ENCODE measurements around the gene EXOC3L1. TPM values are rescaled to one million over a fixed set of nuclear protein-coding genes. Genes with fewer than 3 reads are reported as not detected.

The EXOC3L1 gene
- total RNA-seq, 1 donor from 2014 or later, result 1.7 TPM

- DNase-seq, result no peak
These were observed 25.8 kb upstream of the EXOC3L1 start for GRCh38 chr16:67215706-67216105.

GRCh38 chr16:67213197-67214019 lies 23.5 kb upstream of the EXOC3L1 start:
- DNase-seq, result no peak

GRCh38 chr16:67212766-67213165 lies 22.8 kb upstream of the EXOC3L1 start:
- no peak for DNase-seq

GRCh38 chr16:67211674-67212073 lies 21.7 kb upstream of the EXOC3L1 start:
- no peak for DNase-seq

DNA sequence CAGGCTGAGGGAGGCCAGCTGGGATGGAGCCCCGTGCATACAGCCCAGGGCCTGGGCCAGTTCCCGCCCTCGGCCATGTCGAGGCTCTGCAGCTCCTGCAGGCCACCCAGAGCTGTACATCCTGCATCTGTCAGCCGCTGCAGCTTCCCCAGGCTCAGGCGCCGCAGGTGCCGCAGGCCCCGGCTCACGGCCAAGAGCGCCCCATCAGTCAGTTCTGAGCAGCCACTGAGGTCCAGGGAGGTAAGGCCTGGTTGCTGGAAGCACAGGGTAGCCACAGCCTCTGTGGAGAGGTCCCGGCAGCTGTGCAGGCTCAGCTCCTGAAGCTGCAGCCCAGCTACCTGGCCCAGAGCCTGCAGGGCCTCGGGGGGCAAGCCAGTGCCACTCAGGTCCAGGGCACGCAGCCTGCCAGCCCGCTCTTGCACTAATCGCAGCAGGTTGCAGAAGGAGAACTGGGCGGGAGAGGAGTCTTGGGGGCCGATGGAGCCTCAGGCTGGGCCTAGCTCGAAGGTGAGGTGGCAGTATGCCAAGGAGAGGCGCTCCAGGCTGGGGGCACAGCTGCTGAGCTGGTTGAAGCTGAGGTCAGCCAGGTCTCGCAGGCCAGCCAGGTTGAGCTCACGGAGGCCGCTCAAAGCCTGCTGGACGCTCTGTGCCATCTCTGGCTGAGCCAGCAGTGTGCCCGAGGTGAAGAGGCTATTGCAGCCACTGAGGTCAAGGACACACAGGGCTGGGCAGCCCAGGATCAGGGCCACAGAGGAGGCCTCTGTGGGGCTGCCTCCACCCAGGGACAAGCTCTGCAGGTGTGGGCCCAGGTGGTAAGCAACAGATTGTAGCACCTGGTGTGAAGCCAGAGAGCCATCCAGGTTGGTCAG lies 20.4 kb upstream of the EXOC3L1 start:
- no peak for DNase-seq

DNA sequence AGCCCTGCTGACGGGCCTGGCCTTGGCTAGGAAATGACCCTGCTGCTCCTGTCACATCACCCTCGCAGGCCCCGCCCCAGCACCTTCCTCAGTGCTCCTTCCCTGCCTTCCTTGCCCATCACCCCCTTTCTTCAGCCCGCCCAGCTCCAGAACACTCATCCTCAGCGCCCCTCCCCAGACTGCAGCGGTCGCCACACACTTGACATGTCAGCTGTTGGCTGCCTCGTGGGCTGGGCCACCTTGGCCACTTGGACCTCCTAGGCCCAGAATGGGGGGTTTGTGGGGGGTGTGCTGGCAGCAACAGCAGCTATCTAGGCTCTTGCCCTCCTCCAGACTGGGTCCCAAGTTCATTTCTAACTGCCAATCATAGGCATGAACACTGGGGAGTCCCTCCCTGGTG lies 19.6 kb upstream of the EXOC3L1 start:
- no peak for DNase-seq

GRCh38 chr16:67208154-67208896 lies 18.4 kb upstream of the EXOC3L1 start:
- no peak for DNase-seq

DNA sequence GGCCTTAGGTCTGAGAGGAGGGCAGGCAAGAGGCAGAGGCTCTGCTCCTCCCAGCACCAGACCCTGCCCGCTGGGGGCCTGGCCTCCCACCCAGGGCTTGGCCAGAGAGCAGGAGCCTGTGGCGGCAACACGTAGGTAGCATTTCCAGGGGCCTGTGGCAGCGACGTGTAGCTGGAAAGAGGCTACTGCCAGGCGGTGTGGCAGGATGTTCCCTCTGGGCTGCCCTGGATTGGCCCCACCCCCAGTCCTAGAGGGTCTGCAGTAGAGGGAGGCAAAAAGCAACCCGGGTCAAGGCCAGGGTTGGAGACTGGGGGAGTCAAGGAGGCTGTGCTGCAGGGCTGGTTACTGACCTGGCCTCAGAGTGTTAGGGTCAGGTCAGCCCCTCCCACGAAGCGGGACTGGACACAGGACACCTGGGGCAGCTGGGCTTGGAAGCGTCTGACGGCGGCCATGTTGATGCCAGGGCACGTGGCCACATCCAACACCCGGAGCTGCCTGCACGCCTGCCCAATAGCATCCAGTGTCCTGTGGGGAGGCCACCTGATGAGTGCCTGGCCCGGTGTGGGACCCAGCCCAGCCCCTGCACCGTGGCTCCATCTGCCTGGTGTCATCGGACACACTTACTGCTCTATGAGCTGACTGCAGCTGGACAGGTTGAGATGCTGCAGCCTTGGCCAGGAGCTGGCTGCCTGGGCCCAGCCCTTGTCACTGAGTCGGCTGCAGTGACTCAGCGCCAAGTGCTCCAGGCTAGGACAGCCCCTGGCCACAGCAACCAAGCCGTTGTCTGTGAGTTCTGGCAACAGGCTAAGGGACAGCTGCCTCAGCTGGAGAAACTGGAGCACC lies 17.5 kb upstream of the EXOC3L1 start:
- DNase-seq, result no peak

- no peak for DNase-seq
These were observed 16.9 kb upstream of the EXOC3L1 start for GRCh38 chr16:67206838-67207248.

GRCh38 chr16:67206129-67206837 lies 16.3 kb upstream of the EXOC3L1 start:
- DNase-seq, result no peak

- no peak for DNase-seq
These were observed 14.1 kb upstream of the EXOC3L1 start for GRCh38 chr16:67204076-67204475.

- DNase-seq, result no peak
These were observed 13.1 kb upstream of the EXOC3L1 start for GRCh38 chr16:67202956-67203493.

DNA sequence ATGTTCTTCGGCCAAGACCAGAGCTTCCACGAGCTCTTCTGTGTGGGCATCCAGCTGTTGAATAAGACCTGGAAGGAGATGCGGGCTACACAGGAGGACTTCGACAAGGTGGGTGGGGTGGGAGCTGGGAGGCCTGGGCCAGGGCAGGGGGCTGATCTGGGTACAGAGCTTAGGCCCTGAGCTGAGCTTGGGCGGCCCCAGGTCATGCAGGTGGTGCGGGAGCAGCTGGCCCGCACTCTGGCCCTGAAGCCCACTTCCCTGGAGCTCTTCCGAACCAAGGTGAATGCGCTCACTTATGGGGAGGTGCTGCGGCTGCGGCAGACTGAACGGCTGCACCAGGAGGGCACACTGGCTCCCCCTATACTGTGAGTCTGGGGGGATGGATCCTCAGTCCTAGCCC lies 12.5 kb upstream of the EXOC3L1 start:
- DNase-seq, result no peak

DNA sequence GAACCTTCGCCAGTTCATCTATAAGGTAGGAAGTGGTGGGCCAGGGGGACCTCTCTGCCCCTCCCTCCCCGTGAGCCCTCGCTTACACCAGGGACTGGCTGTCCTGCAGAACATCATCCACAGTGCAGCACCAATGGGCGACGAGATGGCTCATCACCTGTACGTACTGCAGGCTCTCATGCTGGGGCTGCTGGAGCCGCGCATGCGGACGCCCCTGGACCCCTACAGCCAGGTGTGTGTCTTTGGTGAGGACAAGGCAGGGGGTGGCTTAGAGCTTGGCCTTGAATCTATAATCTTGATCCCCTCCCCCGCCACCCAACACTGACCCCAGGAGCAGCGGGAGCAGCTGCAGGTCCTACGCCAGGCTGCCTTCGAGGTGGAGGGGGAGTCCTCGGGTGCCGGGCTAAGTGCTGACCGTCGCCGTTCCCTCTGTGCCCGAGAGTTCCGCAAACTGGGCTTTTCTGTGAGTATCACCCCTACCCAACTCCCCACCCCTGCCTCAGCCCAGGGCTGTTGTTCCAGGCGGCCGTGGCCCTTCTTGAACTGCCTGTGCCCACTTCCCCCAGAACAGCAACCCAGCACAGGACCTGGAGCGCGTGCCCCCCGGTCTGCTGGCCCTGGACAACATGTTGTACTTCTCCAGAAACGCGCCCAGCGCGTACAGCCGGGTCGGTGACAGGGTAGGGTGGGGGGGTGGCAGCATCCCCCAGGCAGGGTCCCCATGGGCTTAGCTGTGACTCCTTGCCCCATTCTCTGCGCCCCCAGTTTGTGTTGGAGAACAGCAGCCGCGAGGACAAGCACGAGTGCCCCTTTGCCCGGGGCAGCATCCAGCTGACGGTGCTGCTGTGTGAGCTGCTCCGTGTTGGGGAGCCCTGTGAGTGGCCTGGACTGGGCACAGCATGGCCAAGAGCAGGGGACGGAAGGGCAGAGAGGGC lies 11.7 kb upstream of the EXOC3L1 start:
- DNase-seq, result no peak

DNA sequence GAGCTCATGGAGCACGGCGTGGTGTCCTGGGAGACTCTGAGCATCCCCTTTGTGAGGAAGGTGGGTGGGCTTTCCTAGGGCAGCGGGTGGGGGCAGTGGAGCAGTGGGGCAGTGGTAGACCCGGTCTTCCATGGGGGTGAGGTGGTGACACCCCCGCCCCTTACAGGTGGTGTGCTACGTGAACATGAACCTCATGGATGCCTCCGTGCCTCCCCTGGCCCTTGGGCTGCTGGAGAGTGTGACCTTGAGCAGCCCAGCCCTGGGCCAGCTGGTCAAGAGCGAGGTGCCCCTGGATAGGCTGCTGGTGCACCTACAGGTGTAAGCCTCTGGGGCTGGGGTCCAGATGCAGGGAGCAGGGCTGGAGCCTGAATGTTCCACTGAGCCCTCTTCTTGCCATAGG lies 10.6 kb upstream of the EXOC3L1 start:
- no peak for DNase-seq

GRCh38 chr16:67199808-67200198 lies 9.9 kb upstream of the EXOC3L1 start:
- no peak for DNase-seq

DNA sequence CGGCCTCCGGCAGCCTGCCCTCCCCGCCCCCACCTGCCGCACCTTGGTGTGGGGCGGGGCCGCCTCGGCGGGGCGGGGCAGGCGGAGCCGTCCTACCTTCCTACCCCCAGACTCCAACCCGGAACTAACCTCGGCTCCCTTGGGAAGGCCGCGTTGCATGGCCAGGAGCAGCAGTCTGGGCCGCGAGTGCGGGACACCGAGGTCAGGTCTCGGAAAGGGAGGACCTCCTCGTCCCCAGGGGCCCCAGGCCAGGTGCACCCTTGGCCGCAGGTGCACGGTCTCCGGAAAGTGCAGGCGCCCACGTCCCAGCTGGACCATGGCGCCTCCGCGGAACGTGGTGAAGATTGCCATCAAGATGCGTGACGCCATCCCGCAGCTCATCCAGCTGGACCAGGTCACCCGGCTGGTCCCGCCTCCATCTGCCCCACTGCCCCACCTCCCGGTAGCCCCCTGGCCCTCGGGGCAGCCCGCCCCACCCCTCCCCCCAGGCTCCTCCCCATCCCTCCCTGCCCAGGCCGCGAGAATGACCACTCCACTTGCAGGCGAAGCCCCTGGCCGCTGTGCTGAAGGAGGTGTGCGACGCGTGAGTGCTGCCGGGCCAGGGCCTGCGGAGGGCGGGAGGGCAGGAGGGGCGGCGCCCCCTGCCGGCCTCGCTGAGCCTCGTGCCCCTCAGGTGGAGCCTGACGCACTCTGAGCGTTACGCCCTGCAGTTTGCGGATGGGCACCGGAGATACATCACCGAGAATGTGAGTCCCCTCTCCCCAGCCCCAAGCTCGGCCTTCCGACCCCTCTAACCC lies 9.3 kb upstream of the EXOC3L1 start, which contains the start of gene ELMO3:
Gene ELMO3 (plus strand): TSS at position 121 of the 797 bp plus-strand sequence. CDS start 196 bp downstream, at position 317.
- no peak for DNase-seq

DNA sequence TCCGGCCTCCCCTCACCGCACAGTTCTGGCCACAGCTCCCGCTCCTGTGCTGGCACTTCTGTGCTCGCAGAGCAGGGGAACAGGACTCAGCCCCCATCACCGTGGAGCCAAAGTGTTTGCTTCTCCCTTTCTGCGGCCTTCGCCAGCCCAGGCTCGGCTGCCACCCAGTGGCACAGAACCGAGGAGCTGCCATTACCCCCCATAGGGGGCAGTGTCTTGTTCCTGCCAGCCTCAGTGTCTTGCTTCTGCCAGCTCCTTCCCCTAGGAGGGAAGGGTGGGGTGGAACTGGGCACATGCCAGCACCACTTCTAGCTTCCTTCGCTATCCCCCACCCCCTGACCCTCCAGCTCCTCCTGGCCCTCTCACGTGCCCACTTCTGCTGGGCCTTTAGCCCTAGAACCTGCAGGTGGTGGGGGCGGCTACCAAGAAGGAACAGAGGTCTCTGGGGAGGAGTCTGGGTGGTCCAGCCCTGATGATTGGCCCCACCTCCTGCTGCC lies 8.3 kb upstream of the EXOC3L1 start:
- DNase-seq, result no peak

All from skin of body (tissue), 2 donors.